ENCODE data around the gene NOX3.

DNA sequence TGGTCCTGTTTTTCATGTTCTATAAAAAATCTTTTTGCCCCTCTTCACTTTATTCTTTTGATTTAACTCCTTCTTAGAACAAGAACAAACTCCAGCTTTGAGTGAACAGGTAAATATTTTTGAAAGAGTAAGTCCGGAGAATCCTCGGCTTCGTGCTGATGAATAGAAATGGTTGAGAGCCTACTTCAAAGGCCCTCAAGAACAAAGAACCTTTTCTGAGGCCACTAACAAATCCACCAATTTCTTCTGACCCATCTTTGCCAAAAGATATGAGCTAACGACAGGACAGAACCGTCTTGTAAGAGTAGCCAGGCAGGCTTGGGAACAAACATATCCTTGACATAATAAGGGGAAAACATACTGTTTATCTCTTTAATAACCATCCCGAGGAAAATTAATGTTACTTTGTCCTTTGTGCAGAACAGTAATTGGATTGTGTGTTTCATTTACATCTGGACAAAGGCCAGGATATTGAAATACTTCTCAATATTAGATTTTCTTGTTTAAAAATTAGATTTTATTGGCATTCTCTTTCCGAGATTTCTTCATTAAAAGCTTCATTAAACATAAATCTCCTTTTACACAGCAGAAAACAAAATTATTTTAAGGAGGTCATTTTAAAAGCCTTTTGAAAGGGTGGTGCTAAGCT, 52.9 kb downstream of the NOX3 start:
- TF ChIP-seq, protein P1, sequence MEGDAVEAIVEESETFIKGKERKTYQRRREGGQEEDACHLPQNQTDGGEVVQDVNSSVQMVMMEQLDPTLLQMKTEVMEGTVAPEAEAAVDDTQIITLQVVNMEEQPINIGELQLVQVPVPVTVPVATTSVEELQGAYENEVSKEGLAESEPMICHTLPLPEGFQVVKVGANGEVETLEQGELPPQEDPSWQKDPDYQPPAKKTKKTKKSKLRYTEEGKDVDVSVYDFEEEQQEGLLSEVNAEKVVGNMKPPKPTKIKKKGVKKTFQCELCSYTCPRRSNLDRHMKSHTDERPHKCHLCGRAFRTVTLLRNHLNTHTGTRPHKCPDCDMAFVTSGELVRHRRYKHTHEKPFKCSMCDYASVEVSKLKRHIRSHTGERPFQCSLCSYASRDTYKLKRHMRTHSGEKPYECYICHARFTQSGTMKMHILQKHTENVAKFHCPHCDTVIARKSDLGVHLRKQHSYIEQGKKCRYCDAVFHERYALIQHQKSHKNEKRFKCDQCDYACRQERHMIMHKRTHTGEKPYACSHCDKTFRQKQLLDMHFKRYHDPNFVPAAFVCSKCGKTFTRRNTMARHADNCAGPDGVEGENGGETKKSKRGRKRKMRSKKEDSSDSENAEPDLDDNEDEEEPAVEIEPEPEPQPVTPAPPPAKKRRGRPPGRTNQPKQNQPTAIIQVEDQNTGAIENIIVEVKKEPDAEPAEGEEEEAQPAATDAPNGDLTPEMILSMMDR (conservative IDR thresholded peaks at IDR 0.05) = no peak
- TF ChIP-seq ZFX (IDR thresholded peaks at IDR 0.05) = no peak

Data from C4-2B (cell line).